COR-L47 (cell line): ENCODE measurements around the gene SLC12A9.
"Not testable (repeated sequence)": the region's sequence is repeated elsewhere in the genome, so short reads cannot be mapped to it uniquely, and the experiment has no call there.

Experiments
- DNase-seq: peaks from one replicate; lab custom pipeline; 2025; lab: John Stamatoyannopoulos, UW

SLC12A9 gene

GRCh38 chr7:100895956-100896731, 43.6 kb downstream of the SLC12A9 start:
- peak; percentile 23 for DNase-seq

GRCh38 chr7:100896732-100897608, 44.5 kb downstream of the SLC12A9 start:
- DNase-seq: no peak

DNA sequence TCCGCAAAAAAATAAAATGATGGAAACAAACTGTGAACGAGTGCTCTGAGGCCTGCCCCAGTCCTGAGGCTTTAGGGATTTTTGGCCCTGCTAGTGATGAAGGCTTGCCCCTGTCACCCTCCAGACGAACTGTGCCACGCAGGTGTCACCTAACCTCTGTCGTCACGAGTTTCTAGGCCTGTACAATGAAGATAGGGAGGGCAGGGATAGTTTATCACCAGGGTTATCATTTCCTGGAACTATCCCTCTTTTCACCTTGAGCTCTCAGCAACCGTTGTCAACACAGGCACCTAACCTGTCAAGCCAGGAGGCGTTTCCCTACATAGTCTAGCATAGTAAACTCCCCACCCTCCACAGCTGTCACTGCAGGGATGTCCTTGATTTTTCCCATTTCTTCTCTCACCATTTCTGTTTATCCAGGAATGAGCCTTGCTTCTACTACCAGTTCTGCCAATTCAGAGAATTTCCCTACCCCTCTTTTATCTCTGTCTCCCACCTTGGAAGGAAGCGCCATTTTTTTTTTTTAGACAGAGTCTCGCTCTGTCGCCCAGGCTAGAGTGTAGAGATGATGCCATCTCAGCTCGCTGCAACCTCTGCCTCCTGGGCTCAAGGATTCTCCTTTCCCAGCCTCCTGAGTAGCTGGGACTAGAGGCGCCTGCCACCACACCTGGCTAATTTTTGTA, 45.4 kb downstream of the SLC12A9 start:
- DNase-seq: no peak

DNA sequence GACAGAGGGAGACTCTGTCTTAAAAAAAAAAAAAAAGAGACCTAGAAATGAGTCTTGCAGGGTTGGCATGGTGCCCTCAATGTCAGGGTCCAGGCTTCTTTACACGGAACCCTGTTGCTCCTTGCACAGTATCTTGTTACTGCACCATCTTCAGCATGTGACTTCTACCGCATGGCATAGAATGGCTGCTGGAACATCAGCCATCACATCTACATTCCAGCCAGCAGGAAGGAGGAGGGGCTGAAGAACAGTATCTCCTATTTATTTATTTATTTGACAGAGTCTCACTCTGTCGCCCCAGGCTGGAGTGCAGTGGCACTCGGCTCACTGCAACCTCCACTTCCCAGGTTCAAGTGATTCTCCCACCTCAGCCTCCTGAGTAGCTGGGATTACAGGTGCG, 46.9 kb downstream of the SLC12A9 start:
- DNase-seq: no peak

- DNase-seq: no peak
These were observed 48.5 kb downstream of the SLC12A9 start for GRCh38 chr7:100900978-100901377.

- DNase-seq: no peak
These were observed 49.4 kb downstream of the SLC12A9 start for GRCh38 chr7:100901921-100902332.

DNA sequence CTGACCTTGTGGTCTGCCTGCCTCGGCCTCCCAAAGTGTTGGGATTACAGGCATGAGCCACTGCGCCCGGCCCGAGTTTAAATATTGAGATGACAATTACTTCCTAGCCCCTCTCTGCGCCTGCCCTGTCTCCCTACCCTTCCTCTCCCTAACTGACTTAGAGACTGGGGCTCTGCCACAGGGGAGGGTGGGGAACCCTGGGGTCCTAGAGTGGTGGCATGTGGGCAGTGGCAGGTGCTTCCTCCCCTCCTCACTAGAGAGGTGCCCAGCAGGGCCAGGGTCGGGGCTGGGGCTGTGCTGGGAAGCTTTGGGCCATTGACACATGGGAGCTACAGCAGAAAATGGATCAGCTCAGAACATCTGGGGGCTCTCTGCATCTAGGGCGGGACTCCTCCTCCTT, 50.1 kb downstream of the SLC12A9 start:
- no peak for DNase-seq

DNA sequence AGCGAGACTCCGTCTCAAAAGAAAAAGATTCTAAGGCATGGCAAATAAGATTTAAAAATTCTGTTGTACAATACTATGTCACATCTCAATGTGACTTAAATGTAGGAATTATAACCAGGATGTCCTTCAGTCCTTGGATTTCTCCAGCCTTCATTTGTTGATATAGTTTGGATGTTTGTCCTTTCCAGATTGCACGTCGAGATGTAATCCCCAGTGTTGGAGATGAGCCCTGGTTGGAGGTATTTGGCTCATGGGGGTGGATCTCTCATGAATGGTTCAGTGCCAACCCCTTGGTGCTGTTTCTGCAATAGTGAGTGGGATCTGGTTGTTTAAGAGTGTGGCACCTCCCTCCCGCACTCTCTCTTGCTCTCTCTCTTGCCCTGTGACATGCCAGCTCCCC, 56.0 kb downstream of the SLC12A9 start:
- no peak for DNase-seq

GRCh38 chr7:100910443-100910842, 57.9 kb downstream of the SLC12A9 start:
- DNase-seq: not testable (repeated sequence)

DNA sequence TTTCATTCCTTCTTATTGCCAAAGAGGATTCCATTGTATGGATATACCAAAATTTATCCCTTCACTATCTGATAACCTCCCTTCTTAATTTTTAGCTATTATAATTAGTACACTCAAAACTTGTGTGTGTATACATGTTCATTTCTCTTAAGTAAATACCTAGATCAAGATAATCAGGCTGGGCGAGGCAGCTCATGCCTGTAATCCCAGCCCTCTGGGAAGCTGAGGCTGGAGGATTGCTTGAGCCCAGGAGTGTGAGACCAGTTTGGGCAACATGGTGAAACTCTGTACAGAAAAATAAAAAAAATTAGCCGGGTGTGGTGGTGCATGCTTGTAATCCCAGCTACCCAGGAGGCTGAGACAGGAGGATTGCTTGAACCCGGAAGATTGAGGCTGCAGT, 59.0 kb downstream of the SLC12A9 start:
- DNase-seq: no peak

DNA sequence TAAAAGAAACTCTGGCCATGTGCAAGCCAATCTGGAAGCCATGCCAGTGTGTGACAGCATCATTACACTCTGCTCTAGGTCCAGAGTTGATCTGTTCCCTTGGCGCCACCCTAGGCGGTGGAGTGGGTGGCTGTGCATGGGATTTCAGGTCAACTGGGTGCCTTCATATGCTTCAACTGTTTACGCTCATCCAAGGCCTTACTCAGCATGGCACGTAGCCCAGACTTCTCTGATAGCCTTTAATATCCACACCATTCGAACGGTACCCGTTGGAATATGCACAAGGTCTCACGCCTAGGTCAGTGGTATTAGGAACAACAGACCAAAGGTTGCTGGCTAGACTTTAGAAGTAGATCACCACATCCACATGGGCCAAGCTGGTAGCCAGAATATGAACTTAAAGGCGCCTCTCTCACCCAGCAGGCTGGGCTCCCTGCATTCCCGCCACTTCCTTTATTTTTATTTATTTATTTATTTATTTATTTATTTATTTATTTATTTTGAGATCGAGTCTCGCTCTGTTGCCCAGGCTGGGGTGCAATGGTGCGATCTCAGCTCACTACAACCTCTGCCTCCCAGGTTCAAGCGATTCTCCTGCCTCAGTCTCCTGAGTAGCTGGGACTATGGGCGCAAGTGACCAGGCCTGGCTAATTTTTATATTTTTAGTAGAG, 61.8 kb downstream of the SLC12A9 start:
- DNase-seq: no peak

DNA sequence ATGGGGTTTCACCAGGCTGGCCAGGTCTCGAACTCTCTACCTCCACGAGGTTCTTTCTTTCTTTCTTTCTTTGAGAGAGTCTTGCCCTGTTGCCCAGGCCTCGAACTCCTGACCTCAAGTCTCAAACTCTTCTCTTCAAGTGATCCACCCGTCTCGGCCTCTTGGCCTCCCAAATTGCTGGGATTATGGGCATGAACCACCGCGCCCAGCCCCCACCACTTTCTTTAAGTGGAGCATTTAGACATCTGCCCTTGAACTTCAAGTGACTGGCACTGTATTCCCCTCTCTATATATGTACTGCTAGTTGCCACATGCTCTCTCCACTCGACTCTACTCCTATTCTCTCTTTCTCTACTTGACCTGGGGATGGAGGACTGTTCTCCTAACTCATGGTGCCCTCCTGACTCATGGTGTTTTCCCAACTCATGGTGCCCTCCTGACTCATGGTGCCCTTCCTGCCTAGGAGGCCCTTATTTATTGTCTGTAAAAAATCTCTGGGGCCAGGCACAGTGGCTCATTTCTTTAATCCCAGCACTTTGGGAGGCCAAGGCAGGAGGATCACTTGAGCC, 62.5 kb downstream of the SLC12A9 start:
- DNase-seq: no peak
